Neural crest cell (in vitro differentiated cells): ENCODE results near the gene SRC. TPM values are rescaled to one million over a fixed set of nuclear protein-coding genes. Genes with fewer than 3 reads are reported as not detected.
A peak's percentile ranks its signal among the peaks of the same experiment; 100 is the strongest.

ENCODE experiments used
- DNase-seq: peaks from one replicate; pipeline ENCODE4 v3.0.0; 2021; ENCODE audit warnings: low read depth, mixed read lengths, low spot score
- H3K27ac Mint-ChIP-seq: one replicate; pipeline ENCODE4 v1.8.0; 2021; ENCODE audit warnings: mild to moderate bottlenecking, mixed read lengths; ENCODE audit not compliant: unreplicated experiment
- H3K27me3 Mint-ChIP-seq: 2 replicates; pipeline ENCODE4 v1.8.0; 2021; ENCODE audit warnings: low read depth, mild to moderate bottlenecking, mixed read lengths
- H3K36me3 Mint-ChIP-seq: 2 replicates; pipeline ENCODE4 v1.8.0; 2021; ENCODE audit warnings: low read depth, mild to moderate bottlenecking, mixed read lengths
- H3K4me1 Mint-ChIP-seq: 2 replicates; pipeline ENCODE4 v1.8.0; 2021; ENCODE audit warnings: mixed read lengths
- H3K4me3 Mint-ChIP-seq: one replicate; pipeline ENCODE4 v1.8.0; 2021; ENCODE audit warnings: mild to moderate bottlenecking, mixed read lengths
- H3K9me3 Mint-ChIP-seq: 2 replicates; pipeline ENCODE4 v1.8.0; 2021; ENCODE audit warnings: mixed read lengths
- total RNA-seq: library from RNA; stranded (reverse); gene quantifications from 2 replicates; pipeline ENCODE4 v1.2.1, GENCODE V29; 2021
- TF ChIP-seq, protein P1 (sequence below): fragments of 200-600 bp; sonication (generic); conservative IDR thresholded peaks from 2 replicates; pipeline ENCODE4 v1.5.0; 2021; ENCODE audit warnings: antibody characterized with exemption, mild to moderate bottlenecking

SRC gene
- total RNA-seq, 1 donor from 2014 or later = 58.6 TPM

- TF ChIP-seq, protein P1, sequence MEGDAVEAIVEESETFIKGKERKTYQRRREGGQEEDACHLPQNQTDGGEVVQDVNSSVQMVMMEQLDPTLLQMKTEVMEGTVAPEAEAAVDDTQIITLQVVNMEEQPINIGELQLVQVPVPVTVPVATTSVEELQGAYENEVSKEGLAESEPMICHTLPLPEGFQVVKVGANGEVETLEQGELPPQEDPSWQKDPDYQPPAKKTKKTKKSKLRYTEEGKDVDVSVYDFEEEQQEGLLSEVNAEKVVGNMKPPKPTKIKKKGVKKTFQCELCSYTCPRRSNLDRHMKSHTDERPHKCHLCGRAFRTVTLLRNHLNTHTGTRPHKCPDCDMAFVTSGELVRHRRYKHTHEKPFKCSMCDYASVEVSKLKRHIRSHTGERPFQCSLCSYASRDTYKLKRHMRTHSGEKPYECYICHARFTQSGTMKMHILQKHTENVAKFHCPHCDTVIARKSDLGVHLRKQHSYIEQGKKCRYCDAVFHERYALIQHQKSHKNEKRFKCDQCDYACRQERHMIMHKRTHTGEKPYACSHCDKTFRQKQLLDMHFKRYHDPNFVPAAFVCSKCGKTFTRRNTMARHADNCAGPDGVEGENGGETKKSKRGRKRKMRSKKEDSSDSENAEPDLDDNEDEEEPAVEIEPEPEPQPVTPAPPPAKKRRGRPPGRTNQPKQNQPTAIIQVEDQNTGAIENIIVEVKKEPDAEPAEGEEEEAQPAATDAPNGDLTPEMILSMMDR = no peak
- peaks cover 7% of the 10 kb centered on the region for H3K27me3 Mint-ChIP-seq
- peaks cover 3% of the 10 kb centered on the region for H3K9me3 Mint-ChIP-seq
- no peak for DNase-seq
- H3K4me3 Mint-ChIP-seq = no peak overlapping the region
- H3K27ac Mint-ChIP-seq = no peak overlapping the region
- H3K4me1 Mint-ChIP-seq = no peaks in the 10 kb centered on the region
- H3K36me3 Mint-ChIP-seq = no peaks in the 10 kb centered on the region
Observed at GRCh38 chr20:37450344-37450743, 104.4 kb downstream of the SRC start.

GRCh38 chr20:37451616-37452015 lies 105.7 kb downstream of the SRC start:
- Mint-ChIP-seq H3K9me3 (peaks cover 3% of the 10 kb centered on the region), H3K4me1 (no peaks in the 10 kb centered on the region), H3K36me3 (no peaks in the 10 kb centered on the region), H3K4me3 (no peak overlapping the region), H3K27me3 (peaks cover 3% of the 10 kb centered on the region), H3K27ac (no peak overlapping the region)
- TF ChIP-seq, protein P1 = no peak
- no peak for DNase-seq

DNA sequence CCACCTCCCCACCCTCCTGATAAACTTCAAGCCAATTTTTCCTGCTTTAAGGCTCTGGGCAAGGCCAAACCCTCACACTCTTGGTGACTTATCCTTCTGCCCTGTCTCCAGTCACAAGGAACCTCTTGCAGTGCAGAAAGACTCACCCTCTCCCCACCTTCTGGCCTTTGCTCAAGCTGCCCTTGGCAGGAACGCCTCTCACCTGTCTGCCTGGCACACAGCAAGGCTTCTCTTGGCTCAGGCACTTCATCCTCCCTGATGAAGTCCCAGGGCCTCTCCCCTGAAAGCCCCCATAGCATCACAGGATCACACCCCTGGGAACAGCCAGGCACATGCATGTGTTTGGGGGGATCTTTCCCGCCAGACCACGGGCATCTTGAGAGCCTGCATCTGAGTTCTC lies 106.3 kb downstream of the SRC start:
- peaks cover 5% of the 10 kb centered on the region for H3K9me3 Mint-ChIP-seq
- no peaks in the 10 kb centered on the region for H3K4me1 Mint-ChIP-seq
- no peak overlapping the region for H3K27ac Mint-ChIP-seq
- H3K36me3 Mint-ChIP-seq = no peaks in the 10 kb centered on the region
- DNase-seq = no peak
- H3K4me3 Mint-ChIP-seq = no peak overlapping the region
- TF ChIP-seq, protein P1 = no peak
- H3K27me3 Mint-ChIP-seq = peaks cover 3% of the 10 kb centered on the region

DNA sequence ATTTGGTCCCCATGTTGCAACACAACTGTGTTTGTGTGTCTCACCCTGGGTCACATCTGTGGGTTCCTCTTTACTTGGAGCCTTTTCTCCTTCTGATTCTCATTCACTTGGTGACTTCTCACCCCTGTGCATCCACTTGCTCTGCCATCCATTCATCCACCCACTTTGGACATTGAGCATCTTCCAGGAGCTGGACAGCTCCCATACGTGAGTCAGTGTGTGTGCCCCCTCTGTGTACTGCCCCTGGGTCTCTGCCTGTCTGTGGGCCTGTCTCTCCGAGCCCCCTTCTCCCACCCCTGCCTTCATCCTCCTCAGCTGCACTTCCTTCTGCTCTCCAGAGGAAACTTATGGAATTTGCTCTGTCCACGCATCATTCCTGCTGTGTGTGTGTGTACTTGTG lies 107.3 kb downstream of the SRC start:
- H3K36me3 Mint-ChIP-seq = no peaks in the 10 kb centered on the region
- H3K27me3 Mint-ChIP-seq = peaks cover 3% of the 10 kb centered on the region
- H3K27ac Mint-ChIP-seq = no peak overlapping the region
- no peak for DNase-seq
- H3K4me3 Mint-ChIP-seq = no peak overlapping the region
- H3K9me3 Mint-ChIP-seq = peaks cover 11% of the 10 kb centered on the region
- no peaks in the 10 kb centered on the region for H3K4me1 Mint-ChIP-seq
- TF ChIP-seq, protein P1 = no peak

DNA sequence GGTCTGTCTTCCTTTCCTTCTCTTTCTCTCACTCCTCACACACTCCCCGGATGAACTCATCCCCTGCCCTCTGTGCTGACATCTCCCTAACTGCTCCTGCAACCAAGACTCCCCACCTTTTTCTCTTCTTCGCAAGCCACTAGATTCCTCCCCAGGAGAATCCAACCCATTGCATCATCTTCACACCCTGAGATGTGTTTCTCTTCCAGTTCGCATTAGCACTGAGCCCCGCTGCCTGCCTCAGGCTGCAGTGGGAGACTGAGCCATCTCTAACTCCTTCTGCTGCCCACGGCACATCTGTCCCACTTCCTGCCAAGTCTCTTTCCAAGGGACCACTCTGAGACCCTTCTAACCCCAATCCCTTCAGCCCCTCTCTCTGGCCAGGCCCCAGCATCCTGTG lies 107.9 kb downstream of the SRC start:
- H3K4me1 Mint-ChIP-seq = no peaks in the 10 kb centered on the region
- no peak for DNase-seq
- H3K27me3 Mint-ChIP-seq = peaks cover 3% of the 10 kb centered on the region
- TF ChIP-seq, protein P1 = no peak
- peaks cover 15% of the 10 kb centered on the region for H3K9me3 Mint-ChIP-seq
- H3K27ac Mint-ChIP-seq = peak overlapping the region; percentile 74
- no peak overlapping the region for H3K4me3 Mint-ChIP-seq
- no peaks in the 10 kb centered on the region for H3K36me3 Mint-ChIP-seq
